Gastroesophageal sphincter (tissue), 4 donors: ENCODE data around the gene LAMB4. TPM values are rescaled to one million over a fixed set of nuclear protein-coding genes. Genes with fewer than 3 reads are reported as not detected.

Experiments used
- ATAC-seq: fragments of 150-250 bp; one replicate; pipeline ENCODE4 v1.9.1; 2016; ENCODE audit warnings: mild to moderate bottlenecking, moderate library complexity
- H3K27ac ChIP-seq, 4 donors: fragments of 200-600 bp; sonication (generic) in 3 of 4; 1 replicate in 3 of 4; 2 replicates in 1 of 4; pipeline ENCODE4 v1.5.1; 2016 to 2019
- H3K27me3 ChIP-seq: fragments of 200-600 bp; sonication (generic); one replicate; pipeline ENCODE4 v1.5.1; 2019
- H3K36me3 ChIP-seq, 2 donors: fragments of 200-600 bp; sonication (generic); one replicate each; pipeline ENCODE4 v1.5.1; 2019; ENCODE audit warnings: control low read depth in 1 of 2
- H3K4me1 ChIP-seq, 3 donors: fragments of 200-600 bp; sonication (generic); 1 replicate in 2 of 3; 2 replicates in 1 of 3; pipeline ENCODE4 v1.5.1; 2016 to 2019; ENCODE audit warnings: control low read depth in 2 of 3
- H3K4me3 ChIP-seq, 2 donors: fragments of 200-600 bp; sonication (generic); one replicate each; pipeline ENCODE4 v1.5.1; 2019; ENCODE audit warnings: mild to moderate bottlenecking in 1 of 2, moderate library complexity in 1 of 2
- H3K9me3 ChIP-seq, 3 donors: fragments of 200-600 bp; sonication (generic); one replicate each; pipeline ENCODE4 v1.5.1; 2017 to 2019; ENCODE audit warnings: control low read depth in 2 of 3
- EP300 ChIP-seq: sonication (generic); formaldehyde crosslinking; IDR thresholded peaks from one replicate; pipeline ENCODE4 v1.6.1; 2017; ENCODE audit warnings: antibody characterized with exemption, mild to moderate bottlenecking
- POLR2A ChIP-seq, 2 donors: fragments of 450-650 bp; IDR thresholded peaks; one replicate each; pipeline ENCODE4 v1.6.1; 2017; ENCODE audit warnings: antibody characterized with exemption in 2 of 2, mild to moderate bottlenecking in 2 of 2, moderate library complexity in 1 of 2
- POLR2AphosphoS5 ChIP-seq: sonication (generic); formaldehyde crosslinking; IDR thresholded peaks from one replicate; pipeline ENCODE4 v1.6.1; 2017; ENCODE audit warnings: antibody characterized with exemption
- WGBS, 2 donors: methylation state at CpG; one replicate each; pipeline ENCODE4 v1.1.5; 2018; ENCODE audit warnings: low coverage in 1 of 2; 5-methylcytosine and 5-hydroxymethylcytosine counted together
- total RNA-seq, 4 donors: library from RNA; depleted of rRNA; stranded (reverse); fragments of >200 nt; gene quantifications; one replicate each; pipeline ENCODE4 v1.1.0, GENCODE V29; 2016
- TF ChIP-seq, protein P1 (sequence below), 4 experiments: fragments of 200-600 bp in 2 of 4; fragments of 450-650 bp in 2 of 4; sonication (generic) in 1 of 4; IDR thresholded peaks; one replicate each; pipeline ENCODE4 v1.5.1; 2017 to 2019; ENCODE audit warnings: antibody characterized with exemption in 4 of 4, mild to moderate bottlenecking in 2 of 4, moderate library complexity in 2 of 4

LAMB4 gene
- total RNA-seq, 4 donors from 2014 or later: 0.23 to 0.82 TPM; not detected in 2

DNA sequence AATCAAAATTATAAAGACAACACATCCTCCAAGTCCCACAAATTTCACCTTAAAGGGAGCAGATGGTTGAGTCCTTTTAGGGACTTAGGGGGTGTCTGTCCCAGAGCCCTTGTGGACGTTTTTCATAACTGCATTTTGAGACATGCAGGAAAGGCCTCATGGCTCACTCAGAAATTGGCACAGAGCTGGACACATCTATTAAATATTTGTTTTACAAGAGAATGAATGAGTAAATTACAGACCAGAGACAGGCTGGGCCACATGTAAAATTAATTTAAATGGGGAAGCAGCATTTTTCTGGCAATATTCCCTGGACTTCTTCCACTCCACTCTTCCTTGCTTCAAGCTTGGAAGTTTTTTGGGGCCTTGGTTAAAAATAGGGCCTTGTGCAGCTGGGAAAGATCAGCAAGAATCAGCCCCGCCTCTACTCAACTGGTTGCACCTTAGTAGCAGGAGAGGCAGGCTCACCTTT, 147.2 kb downstream of the LAMB4 start:
- Histone ChIP-seq H3K36me3 (peaks cover 3 to 62% of the 10 kb centered on the region in 2 donors), H3K27ac (peak overlapping the region; percentile 52 to 68 (median 64)), H3K4me1 (peaks cover 12 to 58% (median 12%) of the 10 kb centered on the region in 3 donors), H3K27me3 (no peaks in the 10 kb centered on the region), H3K4me3 (no peak overlapping the region), H3K9me3 (no peaks in the 10 kb centered on the region)
- ATAC-seq: peak; percentile 76
- no peak for TF ChIP-seq POLR2A (IDR thresholded peaks at IDR 0.05)
- TF ChIP-seq EP300: no peak
- peak; percentile 79 for TF ChIP-seq POLR2AphosphoS5
- TF ChIP-seq, protein P1, sequence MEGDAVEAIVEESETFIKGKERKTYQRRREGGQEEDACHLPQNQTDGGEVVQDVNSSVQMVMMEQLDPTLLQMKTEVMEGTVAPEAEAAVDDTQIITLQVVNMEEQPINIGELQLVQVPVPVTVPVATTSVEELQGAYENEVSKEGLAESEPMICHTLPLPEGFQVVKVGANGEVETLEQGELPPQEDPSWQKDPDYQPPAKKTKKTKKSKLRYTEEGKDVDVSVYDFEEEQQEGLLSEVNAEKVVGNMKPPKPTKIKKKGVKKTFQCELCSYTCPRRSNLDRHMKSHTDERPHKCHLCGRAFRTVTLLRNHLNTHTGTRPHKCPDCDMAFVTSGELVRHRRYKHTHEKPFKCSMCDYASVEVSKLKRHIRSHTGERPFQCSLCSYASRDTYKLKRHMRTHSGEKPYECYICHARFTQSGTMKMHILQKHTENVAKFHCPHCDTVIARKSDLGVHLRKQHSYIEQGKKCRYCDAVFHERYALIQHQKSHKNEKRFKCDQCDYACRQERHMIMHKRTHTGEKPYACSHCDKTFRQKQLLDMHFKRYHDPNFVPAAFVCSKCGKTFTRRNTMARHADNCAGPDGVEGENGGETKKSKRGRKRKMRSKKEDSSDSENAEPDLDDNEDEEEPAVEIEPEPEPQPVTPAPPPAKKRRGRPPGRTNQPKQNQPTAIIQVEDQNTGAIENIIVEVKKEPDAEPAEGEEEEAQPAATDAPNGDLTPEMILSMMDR (IDR thresholded peaks at IDR 0.05): peak; percentile 39 to 67 (median 50)
- 13 to 29% methylated on average over 2 of the region's 2 CpGs for WGBS, 2 donors

- H3K27ac ChIP-seq: peak overlapping the region; percentile 52 to 68 (median 64)
- no peak overlapping the region for H3K4me3 ChIP-seq
- TF ChIP-seq POLR2A (IDR thresholded peaks at IDR 0.05): no peak
- TF ChIP-seq, protein P1 (IDR thresholded peaks at IDR 0.05): no peak
- TF ChIP-seq EP300: no peak
- no peak for TF ChIP-seq POLR2AphosphoS5
- ATAC-seq: no peak
- peaks cover 12 to 58% (median 12%) of the 10 kb centered on the region in 3 donors for H3K4me1 ChIP-seq
- H3K36me3 ChIP-seq: peaks cover 3 to 62% of the 10 kb centered on the region in 2 donors
- no peaks in the 10 kb centered on the region for H3K27me3 ChIP-seq
- WGBS, 2 donors: 27 to 36% methylated on average over 6 to 9 of the region's 9 CpGs
- no peaks in the 10 kb centered on the region for H3K9me3 ChIP-seq
These were observed 147.9 kb downstream of the LAMB4 start for GRCh38 chr7:107982042-107982840.

DNA sequence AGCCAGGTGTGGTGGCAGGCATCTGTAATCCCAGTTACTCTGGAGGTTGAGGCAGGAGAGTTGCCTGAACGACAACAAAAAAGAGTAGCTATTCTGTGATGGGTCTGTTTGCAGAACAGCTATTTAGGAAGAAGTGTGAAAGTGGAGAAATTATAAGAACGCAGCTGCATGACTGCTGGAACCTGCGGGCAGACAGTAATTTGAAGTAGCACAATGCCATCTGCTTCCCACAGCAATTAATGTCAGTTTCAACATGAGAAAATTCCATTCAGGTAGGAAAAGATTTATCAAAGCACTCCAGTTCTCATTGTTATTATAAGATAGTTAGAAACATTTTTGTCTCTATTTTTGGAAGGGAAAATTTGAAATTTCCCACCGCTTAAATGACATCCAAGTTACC, 148.7 kb downstream of the LAMB4 start:
- H3K4me1 ChIP-seq: peaks cover 12 to 58% (median 12%) of the 10 kb centered on the region in 3 donors
- peak overlapping the region; percentile 34 to 68 (median 64) for H3K27ac ChIP-seq
- no peaks in the 10 kb centered on the region for H3K9me3 ChIP-seq

DNA sequence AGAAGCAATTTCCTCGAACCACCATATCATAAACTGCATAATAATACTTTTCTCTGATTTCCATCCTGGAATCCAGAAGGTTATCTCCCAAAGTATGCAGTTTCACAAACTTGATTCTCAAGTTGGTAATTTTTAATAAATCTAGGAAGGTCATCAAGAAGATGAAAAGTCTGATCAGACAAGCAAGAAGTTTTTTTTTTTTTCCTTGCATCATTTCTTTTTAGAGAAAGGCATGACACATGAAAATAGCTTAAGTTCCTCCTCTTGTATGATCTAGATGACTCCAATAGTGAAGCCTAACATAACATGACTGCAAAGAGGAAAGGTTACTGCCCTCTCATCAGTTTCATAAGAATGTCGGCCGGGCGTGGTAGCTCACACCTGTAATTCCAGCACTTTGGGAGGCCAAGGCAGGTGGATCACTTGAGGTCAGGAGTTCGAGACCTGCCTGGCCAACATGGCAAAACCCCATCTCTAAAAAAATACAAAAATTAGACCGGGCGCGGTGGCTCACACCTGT, 149.4 kb downstream of the LAMB4 start:
- no peak for ATAC-seq
- H3K27me3 ChIP-seq: no peaks in the 10 kb centered on the region
- H3K27ac ChIP-seq: peak overlapping the region; percentile 34 to 68 (median 54)
- H3K36me3 ChIP-seq: peaks cover 0 to 62% of the 10 kb centered on the region in 2 donors
- no peaks in the 10 kb centered on the region for H3K9me3 ChIP-seq
- 87 to 100% methylated on average over 1 to 7 of the region's 8 CpGs for WGBS, 2 donors
- peaks cover 12 to 58% (median 12%) of the 10 kb centered on the region in 3 donors for H3K4me1 ChIP-seq
- TF ChIP-seq, protein P1 (IDR thresholded peaks at IDR 0.05): no peak
- TF ChIP-seq POLR2AphosphoS5 (no peak), EP300 (no peak), POLR2A (IDR thresholded peaks at IDR 0.05) (no peak)
- no peak overlapping the region for H3K4me3 ChIP-seq

More for the DNA sequence above, 148.7 kb downstream of the LAMB4 start:
- ATAC-seq: no peak
- TF ChIP-seq EP300 (no peak), POLR2A (IDR thresholded peaks at IDR 0.05) (no peak), POLR2AphosphoS5 (no peak)
- TF ChIP-seq, protein P1 (IDR thresholded peaks at IDR 0.05): no peak
- H3K36me3 ChIP-seq: peaks cover 3 to 62% of the 10 kb centered on the region in 2 donors
- no peak overlapping the region for H3K4me3 ChIP-seq
- no peaks in the 10 kb centered on the region for H3K27me3 ChIP-seq
- 36 to 49% methylated on average over 4 of the region's 4 CpGs for WGBS, 2 donors
